ENCODE data around the gene KRTAP21-1. TPM values are rescaled to one million over a fixed set of nuclear protein-coding genes. Genes with fewer than 3 reads are reported as not detected.
"Not testable (repeated sequence)": the region's sequence is repeated elsewhere in the genome, so short reads cannot be mapped to it uniquely, and the experiment has no call there.

The KRTAP21-1 gene
- not detected for total RNA-seq (ENCODE audit: insufficient read depth, low replicate concordance)

DNA sequence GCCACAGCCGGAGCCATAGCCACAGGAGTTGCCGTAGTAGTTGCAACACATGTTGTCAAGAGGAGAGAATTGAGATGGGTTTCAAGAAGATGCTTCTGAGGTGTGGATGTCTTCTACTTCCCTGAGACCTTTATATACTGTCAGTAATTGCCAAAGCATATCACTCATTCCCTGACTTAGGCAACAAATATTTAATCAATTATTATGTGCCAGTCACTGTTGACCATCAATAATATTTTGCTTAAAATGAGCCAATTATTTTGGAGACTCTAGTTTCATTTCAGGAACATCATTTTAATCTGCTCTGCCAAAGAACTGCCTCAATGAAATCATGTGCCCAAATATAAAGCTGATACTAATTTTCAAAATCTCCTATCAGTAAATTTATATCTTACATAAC lies at the start of gene KRTAP21-1:
Gene KRTAP21-1 (minus strand): TSS at position 101 of the 400 bp plus-strand sequence. CDS start 50 bp downstream, at position 51.
- not testable (repeated sequence) for DNase-seq (ENCODE audit: low spot score)

DNA sequence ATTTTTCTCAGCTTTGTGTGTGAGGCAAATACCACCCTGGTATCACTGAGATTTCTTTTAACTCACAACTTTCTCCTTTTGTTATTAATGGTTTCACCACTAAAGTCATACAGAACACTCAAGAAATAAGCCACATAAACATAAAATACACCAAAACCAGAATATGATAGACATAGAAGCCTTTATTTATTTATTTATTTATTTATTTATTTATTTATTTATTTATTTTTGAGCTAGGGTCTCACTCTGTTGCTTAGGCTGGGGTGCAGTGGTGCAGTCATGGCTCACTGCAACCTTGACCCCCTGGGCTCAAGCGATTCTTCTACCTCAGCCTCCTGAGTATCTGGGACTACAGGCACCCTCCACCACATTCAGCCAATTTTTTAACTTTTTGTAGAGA lies 45.4 kb upstream of the KRTAP21-1 start:
- DNase-seq (ENCODE audit: low spot score): no peak

DNA sequence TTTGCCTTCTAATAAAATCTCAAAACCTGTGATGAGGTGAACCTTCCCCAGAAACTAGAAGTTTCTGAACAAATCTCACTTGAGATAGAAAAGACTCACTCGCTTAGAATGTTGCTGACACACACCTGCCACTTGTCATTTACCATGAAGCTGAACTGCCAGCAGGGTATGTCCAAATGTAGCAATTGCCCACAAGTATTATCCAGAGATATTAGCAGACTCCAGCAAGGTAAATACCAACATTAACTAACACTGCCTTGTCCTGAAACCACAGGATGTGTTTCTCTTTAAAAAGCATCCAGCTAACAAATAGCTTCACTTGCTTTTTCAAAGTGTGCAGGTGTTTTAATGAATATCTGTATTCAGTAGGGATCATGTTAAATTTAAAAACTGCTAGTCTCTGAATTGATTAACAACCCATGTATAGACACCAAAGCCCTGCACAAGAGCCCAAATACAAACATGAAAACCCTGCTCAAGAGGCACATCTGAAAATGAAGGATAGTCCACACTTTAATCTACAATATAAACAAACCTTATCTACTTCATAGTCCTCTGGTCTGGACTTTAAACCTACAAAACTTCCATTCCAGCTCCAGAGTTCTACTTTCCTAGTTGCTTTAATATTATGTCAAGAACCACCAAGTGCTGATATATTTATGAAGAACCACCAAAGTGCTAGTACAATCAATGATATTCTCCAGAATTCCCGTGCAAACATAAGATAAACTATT lies 38.5 kb upstream of the KRTAP21-1 start:
- no peak for DNase-seq (ENCODE audit: low spot score)

DNA sequence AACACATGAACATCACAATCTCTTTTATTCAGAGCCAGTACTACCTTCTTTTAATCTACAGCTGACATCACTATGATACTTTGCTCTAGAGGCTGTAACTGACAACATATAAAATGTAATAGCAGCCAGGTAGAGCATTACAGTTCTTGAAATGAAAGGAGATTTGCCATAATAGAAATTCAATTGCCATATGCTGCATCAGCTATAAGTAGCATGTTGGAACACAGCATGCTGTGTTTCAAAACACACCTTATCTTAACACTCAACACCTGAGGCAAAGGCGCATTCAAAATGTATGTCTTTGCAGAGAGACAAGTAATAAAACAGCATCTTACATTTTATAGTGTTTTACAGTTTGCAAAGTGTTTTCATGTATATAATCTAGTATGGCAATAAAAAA lies 24.0 kb upstream of the KRTAP21-1 start:
- DNase-seq (ENCODE audit: low spot score): no peak

DNA sequence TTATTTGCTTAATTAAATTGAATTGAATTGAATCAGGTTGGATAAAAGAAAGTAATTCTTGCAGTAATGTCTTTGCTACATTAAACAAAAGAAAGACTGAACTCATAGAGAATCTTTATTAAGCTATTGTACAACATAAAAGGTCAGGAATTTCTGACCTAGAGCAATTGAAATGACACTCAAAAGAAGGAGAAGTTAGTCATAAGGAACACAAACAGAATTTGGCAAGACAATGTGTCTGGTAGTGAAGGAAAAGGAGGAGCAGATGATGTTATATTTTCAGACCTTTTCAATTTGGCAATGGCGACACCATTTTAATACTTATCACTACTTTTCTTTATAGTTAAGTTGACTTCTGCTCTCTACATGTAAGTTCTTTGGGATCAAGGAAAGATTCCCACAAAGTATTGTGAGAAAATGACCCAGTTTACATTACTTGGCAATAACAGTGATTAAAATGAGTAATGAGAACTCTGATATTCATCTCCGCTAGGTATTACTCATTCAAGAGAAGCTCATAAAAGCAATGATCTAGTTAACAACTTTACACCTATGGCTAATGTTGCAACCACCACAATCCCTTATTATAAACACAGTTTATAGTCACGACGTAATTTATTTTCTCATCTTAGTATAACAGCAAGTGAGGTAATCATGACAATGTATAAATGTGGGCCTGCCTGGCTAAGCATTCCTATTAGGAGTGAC lies 14.7 kb upstream of the KRTAP21-1 start:
- no peak for DNase-seq (ENCODE audit: low spot score)

DNA sequence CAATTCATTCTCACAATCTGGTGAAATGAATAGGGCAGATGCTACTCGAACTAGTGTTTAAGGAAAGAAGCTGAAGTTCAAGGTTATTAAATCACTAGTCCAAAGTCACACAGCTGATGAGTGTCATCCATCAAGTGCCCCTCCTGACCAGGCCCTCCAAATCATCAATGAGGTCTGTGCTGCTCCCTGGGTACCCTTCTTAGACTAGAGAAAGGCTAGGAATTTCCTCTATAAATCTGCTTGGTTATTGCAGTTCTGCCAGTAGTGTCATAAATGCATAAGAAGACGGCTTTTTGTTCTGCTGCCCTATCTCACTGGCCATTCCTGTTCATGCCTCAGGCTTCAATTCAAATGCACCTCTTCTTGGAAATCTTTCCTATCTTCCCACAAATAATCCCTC lies 5.5 kb upstream of the KRTAP21-1 start:
- no peak for DNase-seq (ENCODE audit: low spot score)

DNA sequence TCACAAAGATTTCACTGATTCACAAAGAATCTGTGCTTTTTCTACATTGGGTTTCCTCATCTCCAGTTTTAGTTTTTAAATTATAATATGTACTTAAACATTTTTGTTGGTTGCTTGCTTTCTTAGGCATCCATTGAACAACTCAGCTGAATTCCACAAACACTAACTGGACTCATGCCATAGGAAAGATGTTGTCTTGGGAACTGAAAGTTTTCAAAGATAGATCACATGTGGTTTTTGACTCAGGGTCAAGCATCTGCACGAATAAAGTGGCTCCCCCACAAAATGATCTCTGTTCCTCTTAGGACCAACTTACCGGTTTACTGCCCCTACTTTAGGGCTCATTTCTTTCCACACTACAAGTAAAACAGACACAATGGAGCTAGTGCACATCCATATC lies 3.1 kb upstream of the KRTAP21-1 start:
- peak; percentile 12 for DNase-seq (ENCODE audit: low spot score)

DNA sequence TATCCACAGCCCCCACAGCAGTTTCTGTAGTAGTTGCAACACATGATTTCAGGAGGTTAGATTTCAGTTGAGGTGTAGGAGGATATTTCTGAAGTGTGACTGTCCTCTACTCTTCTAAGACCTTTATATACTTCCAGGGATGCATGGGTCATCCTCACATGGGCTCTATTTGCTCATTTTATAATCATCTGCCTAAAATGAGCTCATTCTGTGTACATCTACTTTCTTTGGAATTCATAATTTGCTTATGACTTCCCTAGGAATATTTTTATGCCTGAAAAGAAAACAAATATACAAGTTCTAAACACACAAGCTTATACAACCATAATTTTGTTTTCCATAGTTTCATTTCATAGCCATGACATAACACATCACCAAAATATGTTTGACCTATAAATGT lies 8.1 kb downstream of the KRTAP21-1 start, which contains the start of gene KRTAP21-2:
Gene KRTAP21-2 (minus strand): TSS at position 101 of the 400 bp plus-strand sequence. CDS start 57 bp downstream, at position 44.
- DNase-seq (ENCODE audit: low spot score): no peak

DNA sequence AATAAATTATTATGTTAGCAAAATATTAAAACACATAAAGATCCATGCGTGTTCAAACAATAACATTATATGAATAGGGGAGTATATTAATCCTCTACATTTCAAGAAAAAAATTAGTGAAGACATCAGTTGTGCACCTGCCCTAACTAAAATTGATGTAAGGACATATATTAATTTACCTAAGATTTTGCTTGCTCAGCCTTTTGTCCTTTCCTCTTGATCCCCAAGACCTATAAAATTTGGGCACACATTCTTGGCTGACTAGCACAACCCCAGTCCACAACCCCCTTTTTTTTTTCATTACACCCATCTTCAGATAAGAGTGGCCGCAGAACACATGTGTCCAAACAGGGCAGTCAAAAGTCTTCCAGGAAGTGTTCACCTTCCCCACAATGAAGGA lies 14.8 kb downstream of the KRTAP21-1 start:
- DNase-seq (ENCODE audit: low spot score): no peak

DNA sequence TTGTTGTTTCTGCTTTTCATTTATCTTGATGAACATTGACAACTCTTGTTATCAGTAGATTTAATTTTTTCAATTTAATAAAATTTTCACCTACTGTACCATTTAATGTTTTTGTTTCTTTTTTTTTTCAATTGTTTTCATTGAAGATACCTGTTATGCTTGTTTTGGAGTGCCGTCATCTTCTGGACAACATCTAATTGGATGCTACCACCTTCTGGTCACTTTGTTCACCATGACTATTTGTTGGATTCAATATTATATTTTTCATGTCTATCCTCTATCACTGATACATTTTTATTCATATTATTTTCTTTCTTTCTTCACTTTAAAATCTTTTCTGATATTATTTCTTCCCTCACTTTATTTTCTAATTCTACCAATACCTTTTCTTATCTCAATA lies 22.2 kb downstream of the KRTAP21-1 start:
- no peak for DNase-seq (ENCODE audit: low spot score)

DNA sequence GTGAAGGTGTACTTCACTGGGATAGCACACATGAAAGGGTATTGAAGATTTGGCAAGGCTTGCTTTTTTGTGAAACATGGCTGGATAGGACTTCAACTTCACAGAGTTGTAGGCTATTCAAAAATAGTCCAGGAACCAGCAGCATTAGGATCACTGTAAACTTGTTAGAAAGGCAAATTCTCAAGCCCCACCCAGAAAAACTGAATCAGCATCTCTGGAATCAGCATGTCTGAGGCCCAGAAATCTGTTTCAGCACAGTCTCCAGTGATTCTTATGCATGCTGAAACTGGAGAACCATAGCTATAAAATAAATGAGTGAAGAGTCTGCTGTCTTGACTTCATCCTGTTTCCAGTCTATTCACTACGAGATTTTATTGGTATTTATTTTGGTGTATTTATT lies 28.5 kb downstream of the KRTAP21-1 start:
- DNase-seq (ENCODE audit: low spot score): no peak

DNA sequence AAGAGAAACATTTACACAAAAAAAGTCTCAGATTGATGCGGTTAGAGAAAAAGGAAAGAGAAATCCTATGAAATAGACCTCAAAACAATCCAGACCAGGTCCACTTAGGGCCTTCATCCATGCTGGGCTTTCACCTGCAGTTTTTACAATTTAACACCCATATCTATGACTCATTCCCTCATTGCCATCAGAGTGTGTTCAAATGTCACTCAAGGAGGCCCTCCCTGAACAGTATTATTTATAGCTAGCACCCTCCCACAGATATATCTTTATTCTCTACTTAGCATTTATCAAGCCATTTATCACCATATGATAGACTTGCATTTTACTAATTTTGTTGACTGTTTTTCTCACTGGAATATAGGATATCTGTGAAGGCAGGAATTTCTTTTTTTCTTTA lies 35.8 kb downstream of the KRTAP21-1 start:
- no peak for DNase-seq (ENCODE audit: low spot score)

DNA sequence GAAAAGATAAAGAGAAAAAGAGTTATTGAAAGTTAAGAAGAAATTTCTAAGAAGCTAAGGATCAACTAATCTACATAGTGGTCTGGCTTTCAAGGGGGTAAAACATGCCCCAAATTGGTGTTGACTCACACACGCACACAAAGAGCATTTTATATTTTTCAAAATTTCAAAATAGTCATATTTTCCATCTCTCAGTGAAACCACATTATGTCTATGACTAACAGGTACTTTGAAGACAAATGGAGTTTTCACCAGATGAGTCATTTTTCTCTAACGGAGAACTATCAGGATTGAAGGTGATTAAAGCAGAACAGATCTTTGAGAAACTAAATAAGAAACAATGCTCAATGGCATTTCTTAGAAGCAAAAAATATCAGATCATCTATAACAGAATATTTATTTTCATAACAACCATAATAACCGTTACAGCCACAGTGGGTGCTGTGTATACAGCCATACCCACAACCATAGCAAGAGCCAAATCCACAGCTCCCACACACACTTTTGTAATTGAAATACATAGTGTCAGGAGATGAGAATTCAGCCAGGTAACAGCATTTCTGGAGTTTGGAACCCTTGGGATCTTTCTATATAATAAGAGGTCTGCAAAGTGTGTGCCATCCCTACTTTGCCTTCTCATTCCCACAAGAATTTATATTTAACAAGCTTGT lies 36.9 kb downstream of the KRTAP21-1 start, which contains the start of gene KRTAP21-3:
Gene KRTAP21-3 (minus strand): TSS at position 539 of the 671 bp plus-strand sequence. CDS start 18 bp downstream, at position 521.
- peak; percentile 5 for DNase-seq (ENCODE audit: low spot score)

DNA sequence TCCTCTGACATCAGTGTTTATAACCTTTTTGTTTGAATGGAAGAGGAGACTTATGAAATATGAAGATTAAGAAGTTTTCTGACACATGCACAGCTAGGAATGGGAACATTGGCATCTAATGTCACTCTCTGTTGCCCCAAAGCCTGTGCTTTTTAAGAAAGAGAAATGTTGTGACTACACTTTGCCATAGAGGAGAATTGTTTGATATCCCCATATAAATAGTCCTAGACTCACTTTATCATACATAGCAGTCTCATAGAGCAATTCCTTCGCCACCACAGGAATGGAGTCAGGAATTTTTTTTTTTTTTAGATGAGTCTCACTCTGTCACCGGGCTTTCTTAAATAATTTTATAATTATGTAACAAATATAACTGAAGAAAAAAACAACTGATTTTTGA lies 38.1 kb downstream of the KRTAP21-1 start:
- DNase-seq (ENCODE audit: low spot score): no peak

DNA sequence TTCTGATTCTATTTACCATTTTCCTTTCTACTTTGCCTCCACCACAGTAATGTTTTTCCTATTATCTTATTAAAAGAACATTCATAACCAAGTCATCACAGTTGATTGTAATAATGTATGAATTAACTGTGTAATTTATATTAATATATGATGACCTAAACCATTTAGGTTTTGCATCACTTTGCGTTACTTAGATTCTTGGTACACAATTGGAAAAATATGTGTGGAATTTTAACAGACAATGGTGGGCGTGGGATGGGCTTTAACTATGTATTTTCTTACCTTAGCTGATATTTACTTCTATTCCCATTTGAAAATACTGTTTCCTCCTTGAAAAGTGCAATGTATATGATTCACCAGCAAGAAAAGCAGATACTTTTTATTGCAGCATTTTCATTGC lies 40.3 kb downstream of the KRTAP21-1 start:
- no peak for DNase-seq (ENCODE audit: low spot score)

DNA sequence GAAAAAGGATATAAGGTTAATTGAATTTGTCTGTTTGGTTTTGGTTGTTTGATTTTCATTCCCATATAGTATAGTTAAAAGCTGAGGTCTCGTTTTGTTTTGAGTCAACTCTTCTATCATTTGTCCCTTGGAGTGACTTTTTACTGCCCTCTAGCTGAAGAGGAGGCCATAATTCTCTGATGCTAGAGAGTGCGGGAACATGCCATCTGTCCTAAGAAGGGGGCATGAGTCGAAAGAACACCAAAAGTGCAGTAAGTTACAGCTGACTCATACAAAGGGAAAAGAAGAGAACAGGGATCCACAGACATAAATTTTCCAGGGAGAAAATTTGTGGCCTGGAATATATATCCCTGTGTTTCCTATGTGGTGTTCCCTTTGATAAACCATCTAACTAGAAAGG lies 40.8 kb downstream of the KRTAP21-1 start:
- DNase-seq (ENCODE audit: low spot score): no peak

DNA sequence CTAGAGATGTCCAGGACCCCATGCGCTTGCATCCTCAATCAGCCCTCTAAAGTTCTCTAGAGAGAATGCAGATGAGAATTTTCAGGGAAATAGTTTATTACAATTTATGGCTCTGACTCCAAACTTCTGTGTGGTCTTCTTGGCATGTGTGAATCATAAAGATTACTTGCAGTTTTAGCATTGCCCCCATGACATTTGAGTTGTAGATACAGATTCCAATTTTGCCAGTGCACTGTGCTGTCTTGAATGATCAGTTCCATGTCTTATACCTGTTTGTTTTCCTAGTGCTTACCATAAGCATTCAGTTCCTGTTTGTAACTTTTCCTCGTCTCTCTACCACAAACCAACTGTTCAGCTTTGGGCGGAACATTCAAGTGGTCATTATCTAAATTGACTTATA lies 41.5 kb downstream of the KRTAP21-1 start:
- DNase-seq (ENCODE audit: low spot score): no peak

DNA sequence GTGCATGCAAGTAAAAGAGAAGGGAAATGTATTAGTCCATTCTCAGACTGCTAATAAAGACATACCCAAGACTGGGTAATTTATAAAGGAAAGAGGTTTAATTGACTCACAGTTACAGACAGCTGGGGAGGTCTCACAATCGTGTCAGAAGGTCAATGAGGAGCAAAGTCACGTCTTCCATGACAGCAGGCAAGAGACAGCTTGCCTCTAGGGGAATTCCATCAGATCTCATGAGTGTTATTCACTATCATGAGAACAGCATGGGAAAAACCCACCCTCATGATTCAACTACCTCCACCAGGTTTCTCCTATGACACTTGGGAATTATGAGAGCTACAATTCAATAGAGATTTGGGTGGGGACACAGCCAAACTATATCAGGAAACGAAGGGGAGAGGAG lies 44.7 kb downstream of the KRTAP21-1 start:
- DNase-seq (ENCODE audit: low spot score): no peak

DNA sequence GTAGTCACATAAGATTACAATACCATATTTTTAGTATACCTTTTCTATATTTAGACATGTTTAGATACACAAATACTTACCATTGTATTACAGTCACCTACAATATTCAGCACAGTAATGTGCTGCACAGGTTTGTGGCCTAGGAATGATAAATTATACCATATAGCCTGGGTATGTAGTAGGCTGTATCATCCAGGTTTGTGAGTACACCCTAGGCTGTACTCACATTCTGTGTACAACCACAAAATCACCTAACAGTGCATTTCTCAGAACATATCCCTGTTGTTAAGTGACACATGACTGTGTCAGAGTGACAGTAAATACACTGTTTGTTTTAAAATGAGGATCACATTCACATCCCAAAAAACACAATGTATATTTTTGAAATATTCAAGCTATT lies 47.8 kb downstream of the KRTAP21-1 start:
- DNase-seq (ENCODE audit: low spot score): no peak

All from umbilical cord (tissue), 2 donors.